Measurements from ENCODE around the gene TAOK2.
A peak's percentile ranks its signal among the peaks of the same experiment; 100 is the strongest.

The TAOK2 gene

DNA sequence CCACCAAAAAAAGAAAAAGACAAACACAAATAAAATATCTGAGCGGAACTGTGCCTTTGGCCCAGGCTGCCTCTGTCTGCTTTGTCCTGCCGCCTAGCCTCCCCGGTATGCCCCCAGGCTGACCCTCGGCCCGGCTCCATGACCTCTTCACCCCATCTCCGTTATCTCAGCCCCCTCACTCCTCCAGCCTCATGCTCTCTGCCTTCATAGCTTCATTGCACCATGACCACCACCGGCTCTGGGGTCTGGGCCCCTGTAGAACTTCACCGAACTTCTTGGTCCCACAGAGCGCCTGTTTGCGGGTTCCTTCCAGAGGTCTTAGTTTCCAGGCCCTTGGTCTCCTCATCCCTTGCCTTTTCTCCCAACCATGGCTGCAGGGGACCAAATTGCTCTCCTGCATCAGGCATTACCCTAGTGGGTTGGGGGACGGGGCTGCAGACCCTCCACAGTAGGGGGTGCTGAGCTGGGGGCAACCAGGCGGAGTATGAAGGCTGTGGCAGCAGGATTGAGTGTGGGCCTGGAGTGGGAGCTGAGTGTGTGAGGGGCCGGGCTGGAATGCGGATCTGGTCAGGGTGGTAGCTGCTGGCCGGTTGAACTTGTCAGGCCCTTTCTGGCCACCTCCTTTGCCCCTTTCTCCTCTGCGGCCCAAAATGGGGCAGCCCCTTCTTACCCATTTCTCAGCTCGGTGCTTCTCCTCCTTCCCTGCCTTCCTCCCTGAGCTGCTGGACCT lies 14.8 kb downstream of the TAOK2 start:
- no peak for DNase-seq

DNA sequence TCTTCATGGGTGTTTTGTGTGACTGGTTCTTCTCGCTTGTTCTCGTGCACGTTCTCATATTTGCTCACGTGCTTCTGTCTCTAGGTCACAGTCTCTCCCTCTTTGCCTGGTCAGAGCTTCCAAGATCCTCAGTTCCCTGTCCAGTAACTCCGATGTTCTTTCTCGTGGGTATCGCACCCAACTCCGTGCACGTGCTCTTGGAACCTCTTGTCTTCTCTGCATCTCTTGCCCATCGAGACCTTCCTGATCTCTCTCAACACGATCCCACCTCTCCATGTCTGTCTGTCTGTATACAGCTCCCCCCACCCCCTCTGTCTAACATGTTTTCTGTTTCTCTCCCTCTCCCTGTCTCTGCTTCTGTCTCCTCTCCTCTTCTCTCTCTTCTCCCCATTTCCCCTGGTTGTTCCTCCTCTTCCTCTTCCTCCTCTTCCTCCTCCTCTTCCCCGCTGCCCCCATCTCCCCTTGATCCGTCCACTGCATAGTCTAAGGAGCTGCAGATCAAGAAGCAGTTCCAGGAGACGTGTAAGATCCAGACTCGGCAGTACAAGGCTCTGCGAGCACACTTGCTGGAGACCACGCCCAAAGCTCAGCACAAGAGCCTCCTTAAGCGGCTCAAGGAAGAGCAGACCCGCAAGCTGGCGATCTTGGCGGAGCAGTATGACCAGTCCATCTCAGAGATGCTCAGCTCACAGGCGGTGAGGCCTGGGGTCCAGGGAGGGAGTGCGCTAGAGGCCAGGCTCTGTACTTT lies 15.6 kb downstream of the TAOK2 start:
- DNase-seq: no peak

DNA sequence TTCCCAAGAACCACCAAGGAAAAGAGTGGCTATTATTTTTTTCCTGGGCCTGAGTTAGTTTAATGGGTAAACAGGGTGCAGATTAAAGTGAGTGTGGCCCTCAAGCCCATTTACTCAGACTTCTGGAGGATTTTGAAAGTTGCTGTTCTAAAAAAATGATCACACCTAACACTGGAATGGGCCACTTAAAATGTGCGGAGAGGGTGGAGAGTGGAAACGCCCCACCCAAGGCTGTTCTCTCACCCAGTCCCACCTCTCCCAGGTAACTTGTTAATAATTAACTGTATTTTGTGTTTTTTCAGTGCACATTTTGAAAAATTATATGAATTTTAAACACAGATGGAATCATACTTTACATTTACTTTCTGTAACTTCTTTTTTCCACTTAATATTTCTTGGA lies 16.4 kb downstream of the TAOK2 start:
- no peak for DNase-seq

DNA sequence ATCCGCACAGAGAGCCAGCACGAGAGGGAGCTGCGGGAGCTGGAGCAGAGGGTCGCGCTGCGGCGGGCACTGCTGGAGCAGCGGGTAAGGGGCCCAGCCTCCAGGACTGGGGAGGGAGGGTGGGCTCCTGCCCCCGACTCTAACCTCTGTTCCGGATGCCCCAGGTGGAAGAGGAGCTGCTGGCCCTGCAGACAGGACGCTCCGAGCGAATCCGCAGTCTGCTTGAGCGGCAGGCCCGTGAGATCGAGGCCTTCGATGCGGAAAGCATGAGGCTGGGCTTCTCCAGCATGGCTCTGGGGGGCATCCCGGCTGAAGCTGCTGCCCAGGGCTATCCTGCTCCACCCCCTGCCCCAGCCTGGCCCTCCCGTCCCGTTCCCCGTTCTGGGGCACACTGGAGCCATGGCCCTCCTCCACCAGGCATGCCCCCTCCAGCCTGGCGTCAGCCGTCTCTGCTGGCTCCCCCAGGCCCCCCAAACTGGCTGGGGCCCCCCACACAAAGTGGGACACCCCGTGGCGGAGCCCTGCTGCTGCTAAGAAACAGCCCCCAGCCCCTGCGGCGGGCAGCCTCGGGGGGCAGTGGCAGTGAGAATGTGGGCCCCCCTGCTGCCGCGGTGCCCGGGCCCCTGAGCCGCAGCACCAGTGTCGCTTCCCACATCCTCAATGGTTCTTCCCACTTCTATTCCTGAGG lies 17.4 kb downstream of the TAOK2 start:
- no peak for DNase-seq

DNA sequence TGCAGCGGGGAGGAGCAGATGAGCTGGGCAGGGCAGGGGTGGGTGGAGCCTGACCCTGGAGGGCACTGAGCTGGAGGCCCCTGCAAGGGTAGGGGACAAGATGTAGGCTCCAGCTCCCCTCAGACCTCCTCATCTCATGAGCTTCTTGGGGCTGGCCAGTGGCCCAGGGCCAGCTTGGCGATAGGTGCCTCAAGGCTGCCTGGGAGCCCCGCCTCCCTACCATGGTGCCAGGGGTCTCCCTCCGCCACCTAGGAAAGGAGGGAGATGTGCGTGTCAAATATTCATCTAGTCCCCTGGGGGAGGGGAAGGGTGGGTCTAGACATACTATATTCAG lies 17.9 kb downstream of the TAOK2 start:
- DNase-seq: no peak

DNA sequence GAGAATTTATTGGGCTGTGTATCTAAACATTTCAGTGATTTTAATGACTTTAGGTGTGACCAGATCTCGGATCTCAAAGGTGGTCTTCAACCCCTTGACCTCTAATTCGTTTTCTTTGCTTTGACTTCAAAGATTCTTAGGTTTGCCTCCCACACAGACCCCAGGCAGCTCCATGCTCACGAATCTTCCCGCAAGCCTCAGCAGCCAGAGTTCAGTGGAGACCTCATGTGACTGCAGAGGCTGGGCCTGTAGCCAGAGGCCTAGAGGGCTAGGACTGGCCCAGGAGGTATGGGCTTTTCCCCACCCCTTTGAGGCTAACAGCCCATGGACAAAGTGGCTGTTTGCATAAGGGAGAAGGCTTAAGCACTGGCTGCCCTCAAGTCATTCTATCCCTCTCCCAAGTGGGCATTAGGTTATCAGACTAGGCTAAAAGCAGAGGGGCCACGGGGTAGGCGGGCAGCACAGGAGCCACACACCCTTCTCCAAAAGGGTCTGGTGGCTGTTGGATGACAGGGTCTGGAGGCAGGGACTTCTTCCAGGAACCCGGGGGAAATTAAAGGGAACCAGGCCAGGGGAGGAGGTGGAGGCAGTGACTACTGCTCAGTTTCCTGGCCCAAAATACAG lies 18.8 kb downstream of the TAOK2 start:
- DNase-seq: no peak

DNA sequence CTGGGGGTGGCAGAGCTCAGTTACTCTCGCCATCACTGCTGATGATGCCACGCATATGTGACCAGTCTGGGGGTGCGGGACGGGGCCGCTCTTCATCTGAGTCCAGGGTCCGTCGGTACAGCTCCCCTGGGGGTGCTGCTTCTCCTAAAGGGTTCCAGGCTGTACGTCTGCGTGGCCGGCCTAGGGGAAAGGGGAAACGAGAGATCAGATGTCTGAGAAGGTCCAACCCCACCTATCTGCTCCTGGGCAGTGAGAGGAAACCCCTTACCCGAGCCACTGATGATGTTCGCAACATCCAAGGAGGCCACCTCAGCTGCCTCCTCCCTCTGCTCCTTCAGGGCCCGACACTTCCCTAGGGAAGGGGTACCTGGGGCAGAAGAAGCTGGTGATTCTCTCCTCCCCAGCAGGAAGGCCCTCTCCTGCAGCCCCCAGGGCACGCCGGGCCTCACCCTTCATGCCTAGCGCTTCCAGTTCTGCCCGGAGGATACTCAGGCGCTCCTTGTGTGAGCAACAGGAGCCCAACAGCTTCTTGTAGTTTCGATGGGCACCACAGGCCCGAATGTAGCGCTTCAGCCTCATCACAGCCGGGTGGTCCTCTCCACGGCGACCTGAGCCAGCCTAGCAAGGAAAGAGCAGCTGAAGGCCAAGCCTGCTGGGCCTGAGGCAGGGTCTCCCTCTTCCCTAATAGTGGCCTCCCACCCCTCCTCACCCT lies 19.7 kb downstream of the TAOK2 start:
- DNase-seq: no peak

DNA sequence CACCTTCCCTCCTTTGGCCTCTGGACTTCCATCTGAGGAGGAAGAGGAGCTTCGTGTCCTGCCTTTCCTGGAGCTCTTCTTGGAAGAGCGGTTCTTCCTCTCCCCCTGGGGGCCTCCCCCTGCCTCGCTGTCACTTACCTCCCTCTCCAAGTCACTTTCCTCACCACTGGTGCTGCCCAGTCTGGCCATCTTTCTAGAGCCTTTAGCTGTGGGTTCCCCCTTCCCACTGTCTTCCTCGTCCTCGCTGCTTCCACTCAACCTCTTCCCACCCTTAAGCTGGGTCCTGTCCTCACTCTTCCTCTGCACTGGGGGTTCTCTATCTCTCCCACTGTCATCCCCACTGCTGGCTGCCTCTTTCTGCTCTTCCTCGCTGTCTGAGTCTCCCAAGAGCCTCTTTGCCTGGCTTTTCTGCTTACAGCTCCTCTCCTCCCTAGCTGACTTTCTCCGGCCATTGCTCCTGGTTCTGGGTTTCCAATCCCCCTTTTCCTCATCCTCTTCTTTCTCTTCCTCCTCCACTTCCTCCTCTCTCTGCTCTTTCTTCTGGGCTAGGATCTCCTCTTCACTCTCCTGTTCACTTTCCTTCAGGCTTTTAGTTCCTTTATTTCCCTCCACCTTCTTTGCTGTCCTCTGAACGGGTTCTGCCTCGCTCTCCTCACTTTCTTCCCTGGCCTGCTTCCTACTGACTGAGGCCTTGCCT lies 20.4 kb downstream of the TAOK2 start:
- no peak for DNase-seq

DNA sequence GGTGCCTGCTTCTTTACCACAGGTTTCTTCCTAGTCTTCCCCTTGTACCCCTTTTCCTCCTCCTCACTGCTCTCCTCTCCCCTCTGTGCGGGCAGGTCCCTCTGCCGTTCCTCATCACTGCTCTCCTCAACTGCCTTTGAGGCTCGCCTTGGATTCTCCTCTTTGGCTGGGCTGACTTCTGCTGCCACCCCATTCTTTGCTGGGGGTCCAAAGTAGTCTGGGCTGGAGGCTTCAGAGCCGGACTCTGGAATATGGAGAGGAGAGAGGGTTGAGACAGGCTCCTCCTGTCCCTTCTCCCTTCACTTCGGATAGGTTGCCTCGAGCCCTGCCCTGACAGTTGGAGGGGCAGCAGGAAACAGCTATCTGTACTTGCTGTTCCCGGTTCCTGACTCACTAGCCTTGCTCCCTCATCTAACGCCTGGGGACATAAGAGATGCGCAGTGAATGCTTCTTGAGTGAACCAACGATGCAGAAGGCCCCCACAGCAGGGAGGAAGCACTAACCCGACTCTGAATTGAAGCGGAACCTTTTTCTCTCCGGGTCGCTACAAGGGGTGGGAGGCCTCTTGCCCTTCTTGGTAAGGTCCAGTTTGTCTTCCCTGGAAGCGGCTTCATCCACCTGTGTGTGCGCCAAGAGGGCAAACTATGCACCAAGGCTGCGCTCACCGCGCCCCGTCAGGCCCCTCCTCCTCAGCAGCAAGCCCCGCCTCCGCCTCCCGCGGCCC lies 21.1 kb downstream of the TAOK2 start:
- no peak for DNase-seq

DNA sequence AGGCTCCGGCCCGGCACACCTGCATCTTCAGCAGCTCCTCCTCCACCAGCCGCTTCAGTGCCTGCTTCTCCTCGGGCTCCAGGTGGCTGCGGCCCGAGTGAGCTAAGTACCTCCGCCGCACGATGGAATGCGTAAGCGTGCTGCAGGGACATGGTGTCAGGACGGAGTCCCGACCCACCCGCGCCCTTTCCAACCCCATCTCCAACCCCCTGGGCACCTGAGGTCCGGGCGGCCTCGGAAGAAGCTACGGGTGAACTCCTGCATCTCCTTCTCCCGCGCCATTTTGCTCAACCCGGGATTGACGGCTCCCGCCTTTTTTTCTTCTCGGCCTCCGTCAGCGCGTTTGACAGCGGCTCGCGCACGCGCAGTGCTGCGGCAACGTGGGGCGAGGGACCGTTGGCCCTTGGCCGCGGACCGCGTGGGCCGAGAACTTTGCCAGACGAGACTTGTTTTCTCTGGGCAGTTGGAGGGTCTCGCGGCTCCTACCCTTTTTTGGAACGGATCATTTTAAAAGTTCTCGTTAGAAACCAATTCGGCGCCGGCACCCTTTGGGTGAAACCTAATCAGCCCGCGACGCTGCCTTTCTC lies 21.7 kb downstream of the TAOK2 start, which contains the start of gene HIRIP3:
Gene HIRIP3, minus strand, starts transcription at position 294 of the 587 bp plus-strand sequence. Its CDS starts 12 bp downstream, at position 282.
- DNase-seq: peak; percentile 88

DNA sequence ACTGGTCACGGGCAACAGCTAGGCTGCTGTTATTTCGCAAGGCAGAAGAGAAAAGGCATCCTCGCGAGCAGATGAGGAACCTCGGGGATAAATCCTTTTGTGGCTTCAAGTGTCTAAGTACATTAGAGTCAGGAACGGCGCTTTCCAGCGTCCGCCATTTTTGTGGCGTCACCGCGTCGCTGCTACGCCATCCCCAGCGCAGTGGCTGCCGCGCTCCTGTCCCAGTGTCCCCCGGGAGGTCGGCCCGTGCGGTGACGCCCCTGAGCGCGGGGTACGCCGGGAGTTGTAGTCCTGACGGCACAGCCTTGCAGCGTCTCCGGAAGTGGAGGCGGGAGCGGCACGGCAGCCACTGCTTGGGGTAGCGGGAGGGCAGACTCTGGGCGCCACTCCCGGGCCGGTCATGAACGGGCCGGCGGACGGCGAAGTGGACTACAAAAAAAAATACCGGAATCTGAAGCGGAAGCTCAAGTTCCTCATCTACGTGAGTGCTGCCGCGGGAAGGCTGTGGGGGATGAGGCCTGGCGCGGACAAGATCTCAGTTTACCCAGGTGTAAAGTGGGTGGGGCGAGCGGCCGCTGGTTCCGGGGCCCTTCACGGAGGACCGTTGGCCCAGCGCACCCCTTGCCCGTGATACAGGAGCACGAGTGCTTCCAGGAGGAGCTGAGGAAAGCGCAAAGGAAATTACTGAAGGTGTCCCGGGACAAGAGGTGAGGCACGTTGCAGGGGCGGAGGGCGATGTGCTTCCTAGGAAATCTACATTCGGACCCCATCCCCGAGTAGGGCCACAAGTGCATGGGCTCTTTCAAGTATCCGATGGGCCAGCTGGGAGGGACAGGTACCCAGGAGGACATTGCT lies 22.5 kb downstream of the TAOK2 start, which contains the start of gene INO80E:
Gene INO80E, plus strand, starts transcription at position 331 of the 855 bp plus-strand sequence. Its CDS starts 70 bp downstream, at position 401.
- DNase-seq: peak; percentile 95

DNA sequence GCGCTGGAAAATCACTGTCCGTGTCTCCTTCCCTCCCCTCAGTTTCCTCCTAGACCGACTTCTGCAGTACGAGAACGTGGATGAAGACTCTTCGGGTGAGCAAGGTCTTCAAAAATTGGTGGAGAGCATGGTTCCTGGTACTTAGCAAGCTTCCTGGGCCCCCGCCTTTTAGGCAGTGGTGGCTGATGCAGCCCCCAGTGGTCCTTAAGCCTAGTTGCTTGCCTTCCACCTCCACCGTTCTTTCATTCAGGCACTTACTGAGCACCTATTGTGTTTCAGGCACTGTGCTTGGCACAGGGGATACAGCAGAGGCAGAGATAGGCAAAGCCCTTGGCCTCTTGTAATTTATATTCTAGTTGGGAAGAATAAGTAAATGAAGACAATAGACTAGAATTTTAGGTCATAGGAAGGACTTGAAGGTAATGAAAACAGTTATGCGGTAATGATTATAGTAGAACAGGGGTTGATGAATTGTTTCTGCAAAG lies 23.1 kb downstream of the TAOK2 start:
- no peak for DNase-seq

DNA sequence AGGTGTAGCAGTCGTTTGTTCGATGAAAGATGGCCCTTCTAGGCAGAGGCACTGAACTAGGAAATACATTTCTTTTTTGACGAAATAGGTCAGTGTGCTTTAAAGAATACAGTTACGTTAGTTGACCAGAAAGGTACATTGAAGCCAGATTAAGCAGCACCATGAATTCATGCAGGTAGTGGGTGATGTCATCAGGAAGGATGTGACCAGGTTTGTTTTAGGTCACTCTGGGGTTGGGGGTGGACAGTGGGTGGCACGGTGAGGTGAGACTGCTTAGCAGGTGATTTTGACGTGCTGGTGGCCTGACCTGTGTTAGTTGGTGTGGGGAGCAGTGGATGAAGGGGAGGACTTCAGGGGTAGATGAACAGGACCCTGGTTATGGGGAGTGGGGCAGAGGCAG lies 25.9 kb downstream of the TAOK2 start:
- no peak for DNase-seq

DNA sequence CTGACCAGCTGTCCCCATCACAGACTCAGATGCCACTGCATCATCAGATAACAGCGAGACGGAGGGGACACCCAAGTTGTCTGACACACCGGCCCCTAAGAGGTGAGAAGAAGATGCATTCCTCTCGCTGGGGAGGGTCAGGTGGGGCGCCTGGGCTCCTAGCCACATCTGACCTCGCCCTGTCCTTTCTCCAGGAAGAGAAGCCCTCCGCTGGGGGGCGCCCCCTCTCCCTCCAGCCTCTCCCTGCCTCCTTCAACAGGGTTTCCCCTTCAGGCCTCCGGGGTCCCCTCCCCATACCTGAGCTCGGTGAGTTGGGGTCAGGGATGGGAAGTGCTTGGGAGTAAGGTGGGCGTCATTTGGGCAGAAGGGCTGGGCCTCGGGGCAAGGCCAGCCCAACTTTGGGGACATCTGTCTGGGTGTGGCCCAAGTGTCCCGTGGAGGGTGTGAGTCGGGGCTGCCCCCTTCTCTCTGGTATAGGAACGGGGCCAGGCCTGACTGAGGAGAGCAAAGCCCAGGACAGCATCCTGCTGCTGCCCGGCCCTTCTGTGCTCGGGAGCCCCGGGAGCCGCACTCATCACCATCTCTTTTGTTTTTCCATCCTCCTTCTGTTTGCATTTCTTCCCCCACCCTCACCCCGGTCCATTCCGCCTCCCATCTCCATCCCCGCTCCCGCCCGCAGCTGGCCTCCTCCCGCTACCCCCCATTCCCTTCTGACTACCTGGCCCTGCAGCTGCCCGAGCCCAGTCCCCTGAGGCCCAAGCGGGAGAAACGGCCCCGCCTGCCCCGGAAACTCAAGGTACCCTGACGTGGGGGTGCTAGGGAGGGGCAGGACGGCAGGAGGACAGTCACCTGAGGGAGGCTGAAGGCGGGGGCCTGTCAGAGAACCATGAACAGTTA lies 27.3 kb downstream of the TAOK2 start:
- DNase-seq: no peak

DNA sequence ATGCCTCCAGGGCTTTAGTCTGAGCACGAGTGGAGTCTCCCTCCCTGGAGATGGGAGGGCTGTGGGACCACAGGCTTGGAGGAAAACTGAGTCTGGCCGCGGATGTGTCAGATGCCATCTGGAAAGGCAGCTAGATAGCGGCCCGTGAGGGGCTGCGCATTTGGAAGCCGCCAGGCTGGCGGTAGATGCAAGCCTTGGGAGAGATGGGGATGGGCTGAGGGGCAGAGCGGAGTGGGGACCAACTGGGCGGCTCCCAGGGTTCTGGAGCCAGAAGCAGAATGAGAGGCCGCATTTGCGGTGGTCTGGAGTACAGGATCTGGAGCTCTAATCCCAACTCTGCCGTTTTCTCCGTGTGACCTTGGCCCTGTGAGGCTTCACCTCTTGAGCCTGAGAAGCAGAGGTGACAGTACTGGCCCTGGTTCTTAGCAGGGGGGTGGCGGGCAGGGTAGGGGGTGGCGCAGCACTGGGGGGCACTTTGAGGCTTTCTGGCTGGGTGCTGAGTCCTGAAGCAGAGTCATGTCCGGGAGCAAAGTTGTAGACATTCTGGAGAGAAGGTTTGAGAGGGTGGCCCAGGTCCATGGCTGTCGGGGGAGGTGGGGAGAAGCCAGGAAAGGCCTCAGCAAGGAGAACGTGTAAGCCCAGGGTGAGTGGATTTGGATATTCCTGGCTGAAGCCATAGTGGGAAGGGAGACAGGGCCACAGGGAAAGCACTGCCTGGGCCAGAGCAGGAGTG lies 29.1 kb downstream of the TAOK2 start:
- DNase-seq: no peak

DNA sequence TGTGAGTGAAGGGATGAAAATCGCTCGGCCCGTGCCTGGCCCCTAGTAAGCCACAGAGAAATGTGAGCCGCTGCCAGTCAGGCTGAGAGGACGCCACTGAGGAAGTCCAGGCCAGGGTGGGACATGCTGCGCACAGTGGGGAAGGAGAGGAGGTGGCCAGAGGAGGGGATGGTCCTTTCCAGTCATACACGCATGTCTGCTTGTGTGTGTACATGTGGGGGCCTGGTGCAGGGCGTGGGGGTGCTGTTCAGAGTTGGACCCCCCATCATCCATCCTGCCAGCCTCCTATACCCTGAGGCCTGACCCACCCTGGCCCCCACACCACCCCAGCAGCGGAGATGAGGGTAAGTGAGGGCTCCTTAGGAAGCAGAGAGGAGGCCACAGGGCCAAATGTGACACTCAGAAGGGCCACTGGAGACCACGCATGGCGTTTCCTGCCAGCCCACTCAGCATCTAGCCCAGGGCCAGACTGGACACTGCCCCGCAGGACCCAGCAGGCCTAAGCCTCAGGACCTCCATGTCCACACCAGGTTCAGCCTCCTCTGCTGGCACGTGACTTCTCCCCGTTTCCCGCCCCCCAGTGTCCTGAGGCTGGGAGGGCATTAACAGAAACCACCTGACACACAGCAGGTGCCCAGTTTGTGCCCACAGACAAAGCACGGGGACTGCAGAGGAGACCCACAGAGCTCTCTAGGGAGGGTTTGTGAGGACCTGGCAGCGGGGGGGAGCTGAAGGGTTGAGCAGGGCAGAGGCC lies 30.2 kb downstream of the TAOK2 start:
- DNase-seq: no peak

DNA sequence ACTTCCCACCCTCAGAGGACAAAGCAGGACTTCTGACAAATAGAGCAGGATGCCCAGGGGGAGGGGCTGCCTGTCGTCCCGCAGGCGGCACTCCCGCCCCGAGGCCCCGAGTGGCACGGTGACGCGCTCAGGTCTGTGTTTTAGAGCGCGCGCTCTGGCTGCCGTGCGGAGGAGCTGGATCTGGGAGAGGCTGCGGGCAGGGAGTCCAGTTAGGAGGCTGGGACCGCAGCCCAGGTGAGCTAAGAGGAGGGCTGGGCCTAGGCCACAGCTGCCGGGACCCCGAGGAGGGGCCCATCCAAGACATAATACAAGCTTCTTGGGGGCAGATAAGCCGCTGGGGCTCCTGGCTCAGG lies 30.7 kb downstream of the TAOK2 start:
- no peak for DNase-seq

Measured in SHP77 treated with DMSO at 0.1 percent for 48 hours (cell line).